ENCODE data around the gene RSAD2.

RSAD2 gene

DNA sequence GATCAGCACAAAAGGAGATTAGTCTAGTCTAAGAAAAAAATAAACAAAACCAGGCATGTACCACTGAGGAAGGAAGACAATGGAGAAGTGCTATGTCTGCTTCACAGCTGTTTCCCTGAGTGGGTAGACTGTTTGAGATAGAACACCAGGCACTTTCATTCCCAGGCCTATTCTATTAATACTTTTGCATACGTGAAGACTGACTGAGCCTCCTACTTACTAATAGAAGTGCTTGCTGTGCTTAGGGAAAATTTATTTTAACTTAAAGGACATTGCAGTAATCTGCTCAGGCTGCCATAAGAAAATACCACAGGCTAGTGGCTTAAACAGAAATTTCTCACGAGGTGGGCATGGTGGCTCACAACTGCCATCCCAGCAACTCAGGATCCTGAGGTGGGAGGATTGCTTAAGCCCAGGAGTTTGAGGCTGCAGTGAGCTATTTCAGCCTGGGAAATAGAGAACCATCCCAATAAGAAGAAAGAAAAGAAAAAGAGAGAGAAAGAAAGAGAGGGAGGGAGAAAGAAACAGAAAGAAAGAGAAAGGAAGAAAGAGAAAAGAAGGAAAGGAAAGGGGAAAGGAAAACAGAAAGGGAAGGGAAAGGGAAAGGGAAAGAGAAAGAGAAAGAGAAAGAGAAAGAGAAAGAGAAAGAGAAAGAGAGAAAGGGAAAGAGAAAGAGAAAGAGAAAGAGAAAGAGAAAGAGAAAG is 44.8 kb upstream of the RSAD2 start:
- TF ChIP-seq, protein P1, sequence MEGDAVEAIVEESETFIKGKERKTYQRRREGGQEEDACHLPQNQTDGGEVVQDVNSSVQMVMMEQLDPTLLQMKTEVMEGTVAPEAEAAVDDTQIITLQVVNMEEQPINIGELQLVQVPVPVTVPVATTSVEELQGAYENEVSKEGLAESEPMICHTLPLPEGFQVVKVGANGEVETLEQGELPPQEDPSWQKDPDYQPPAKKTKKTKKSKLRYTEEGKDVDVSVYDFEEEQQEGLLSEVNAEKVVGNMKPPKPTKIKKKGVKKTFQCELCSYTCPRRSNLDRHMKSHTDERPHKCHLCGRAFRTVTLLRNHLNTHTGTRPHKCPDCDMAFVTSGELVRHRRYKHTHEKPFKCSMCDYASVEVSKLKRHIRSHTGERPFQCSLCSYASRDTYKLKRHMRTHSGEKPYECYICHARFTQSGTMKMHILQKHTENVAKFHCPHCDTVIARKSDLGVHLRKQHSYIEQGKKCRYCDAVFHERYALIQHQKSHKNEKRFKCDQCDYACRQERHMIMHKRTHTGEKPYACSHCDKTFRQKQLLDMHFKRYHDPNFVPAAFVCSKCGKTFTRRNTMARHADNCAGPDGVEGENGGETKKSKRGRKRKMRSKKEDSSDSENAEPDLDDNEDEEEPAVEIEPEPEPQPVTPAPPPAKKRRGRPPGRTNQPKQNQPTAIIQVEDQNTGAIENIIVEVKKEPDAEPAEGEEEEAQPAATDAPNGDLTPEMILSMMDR (IDR thresholded peaks at IDR 0.05; ENCODE audit: insufficient read depth, low read length, poor library complexity, severe bottlenecking): no peak
- TF ChIP-seq EZH2phosphoT487 (conservative IDR thresholded peaks at IDR 0.05; ENCODE audit: low read length): no peak
- H3K9ac ChIP-seq (ENCODE audit: low read length): no peak overlapping the region
- no peaks in the 10 kb centered on the region for H3K9me2 ChIP-seq (replicated peaks; ENCODE audit: insufficient read depth, low read length)
- H3K9me3 ChIP-seq (ENCODE audit: insufficient read depth, low read length): peaks cover 16% of the 10 kb centered on the region; the same call in 1 of the 2 replicates
- no peak overlapping the region for H3K4me2 ChIP-seq (ENCODE audit: low read depth, low read length, poor library complexity, severe bottlenecking)
- no peak overlapping the region for H2AFZ ChIP-seq (ENCODE audit: low read depth, low read length, severe bottlenecking)
- peaks cover 5% of the 10 kb centered on the region; the same call in 1 of the 2 replicates for H3K36me3 ChIP-seq (ENCODE audit: low read length)
- no peaks in the 10 kb centered on the region for H3F3A ChIP-seq (ENCODE audit: insufficient read depth)
- H3K27me3 ChIP-seq (ENCODE audit: low read length): no peaks in the 10 kb centered on the region
- H3K27ac ChIP-seq (ENCODE audit: low read depth, low read length): no peak overlapping the region
- H3K4me3 ChIP-seq (ENCODE audit: insufficient read depth, low read length, poor library complexity, severe bottlenecking): no peak overlapping the region
- H3K79me2 ChIP-seq (ENCODE audit: insufficient read depth, low read length): no peaks in the 10 kb centered on the region
- H4K20me1 ChIP-seq (ENCODE audit: low read depth, low read length): no peaks in the 10 kb centered on the region

DNA sequence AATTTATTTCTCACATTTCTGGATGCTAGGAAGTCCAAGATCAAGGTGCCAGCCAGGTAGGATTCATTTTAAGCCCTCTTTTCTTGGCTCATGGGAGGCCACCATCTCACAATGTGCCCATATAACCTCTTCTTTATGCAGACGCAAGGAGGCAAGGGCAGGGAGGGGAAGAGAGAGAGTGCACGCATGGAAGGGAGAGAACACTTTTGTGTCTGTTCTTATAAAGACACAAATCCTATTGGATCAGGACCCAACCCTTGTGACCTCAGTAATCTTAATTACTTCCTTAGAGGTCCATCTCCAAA is 44.3 kb upstream of the RSAD2 start:
- Histone ChIP-seq H3K4me3 (ENCODE audit: insufficient read depth, low read length, poor library complexity, severe bottlenecking) (no peak overlapping the region), H3K4me2 (ENCODE audit: low read depth, low read length, poor library complexity, severe bottlenecking) (no peak overlapping the region), H3K9me3 (ENCODE audit: insufficient read depth, low read length) (peaks cover 16% of the 10 kb centered on the region; the same call in 1 of the 2 replicates)

DNA sequence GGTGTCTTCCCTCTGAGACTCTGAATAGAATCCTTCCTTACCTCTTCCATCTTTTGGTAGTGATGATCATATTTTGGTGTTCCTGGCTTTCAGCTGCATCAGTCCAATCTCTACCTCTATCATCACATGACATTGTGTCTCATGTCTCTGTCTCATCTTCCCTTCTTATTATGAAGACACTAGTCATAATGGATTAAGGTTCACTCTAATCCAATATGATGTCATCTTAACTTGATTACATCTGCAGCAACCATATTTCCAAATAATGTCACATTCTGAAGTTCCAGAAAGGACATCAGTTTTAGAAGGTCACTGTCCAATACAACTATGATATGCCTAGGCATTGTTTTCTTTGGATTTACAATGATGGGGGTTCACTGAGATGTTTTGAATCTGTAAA is 43.4 kb upstream of the RSAD2 start:
- Histone ChIP-seq H3K4me2 (ENCODE audit: low read depth, low read length, poor library complexity, severe bottlenecking) (no peak overlapping the region), H3K9me2 (replicated peaks; ENCODE audit: insufficient read depth, low read length) (no peaks in the 10 kb centered on the region), H3F3A (ENCODE audit: insufficient read depth) (no peaks in the 10 kb centered on the region), H3K4me3 (ENCODE audit: insufficient read depth, low read length, poor library complexity, severe bottlenecking) (no peak overlapping the region), H3K9ac (ENCODE audit: low read length) (no peak overlapping the region), H3K79me2 (ENCODE audit: insufficient read depth, low read length) (no peaks in the 10 kb centered on the region), H3K36me3 (ENCODE audit: low read length) (peaks cover 5% of the 10 kb centered on the region; the same call in 1 of the 2 replicates), H2AFZ (ENCODE audit: low read depth, low read length, severe bottlenecking) (no peak overlapping the region), H4K20me1 (ENCODE audit: low read depth, low read length) (no peaks in the 10 kb centered on the region), H3K27me3 (ENCODE audit: low read length) (no peaks in the 10 kb centered on the region), H3K27ac (ENCODE audit: low read depth, low read length) (no peak overlapping the region), H3K9me3 (ENCODE audit: insufficient read depth, low read length) (peaks cover 16% of the 10 kb centered on the region; the same call in 1 of the 2 replicates)
- TF ChIP-seq, protein P1 (IDR thresholded peaks at IDR 0.05; ENCODE audit: insufficient read depth, low read length, poor library complexity, severe bottlenecking): no peak
- TF ChIP-seq EZH2phosphoT487 (conservative IDR thresholded peaks at IDR 0.05; ENCODE audit: low read length): no peak

More for the DNA sequence above, 44.3 kb upstream of the RSAD2 start:
- H3K79me2 ChIP-seq (ENCODE audit: insufficient read depth, low read length): no peaks in the 10 kb centered on the region
- no peaks in the 10 kb centered on the region for H3K9me2 ChIP-seq (replicated peaks; ENCODE audit: insufficient read depth, low read length)
- no peaks in the 10 kb centered on the region for H4K20me1 ChIP-seq (ENCODE audit: low read depth, low read length)
- TF ChIP-seq, protein P1 (IDR thresholded peaks at IDR 0.05; ENCODE audit: insufficient read depth, low read length, poor library complexity, severe bottlenecking): no peak
- TF ChIP-seq EZH2phosphoT487 (conservative IDR thresholded peaks at IDR 0.05; ENCODE audit: low read length): no peak
- H3K27ac ChIP-seq (ENCODE audit: low read depth, low read length): no peak overlapping the region
- peaks cover 5% of the 10 kb centered on the region; the same call in 1 of the 2 replicates for H3K36me3 ChIP-seq (ENCODE audit: low read length)
- H3F3A ChIP-seq (ENCODE audit: insufficient read depth): no peaks in the 10 kb centered on the region
- no peak overlapping the region for H3K9ac ChIP-seq (ENCODE audit: low read length)
- no peaks in the 10 kb centered on the region for H3K27me3 ChIP-seq (ENCODE audit: low read length)
- no peak overlapping the region for H2AFZ ChIP-seq (ENCODE audit: low read depth, low read length, severe bottlenecking)
